ENCODE measurements around the gene PRR13.
"Not testable (repeated sequence)": the region's sequence is repeated elsewhere in the genome, so short reads cannot be mapped to it uniquely, and the experiment has no call there.

Gene PRR13

DNA sequence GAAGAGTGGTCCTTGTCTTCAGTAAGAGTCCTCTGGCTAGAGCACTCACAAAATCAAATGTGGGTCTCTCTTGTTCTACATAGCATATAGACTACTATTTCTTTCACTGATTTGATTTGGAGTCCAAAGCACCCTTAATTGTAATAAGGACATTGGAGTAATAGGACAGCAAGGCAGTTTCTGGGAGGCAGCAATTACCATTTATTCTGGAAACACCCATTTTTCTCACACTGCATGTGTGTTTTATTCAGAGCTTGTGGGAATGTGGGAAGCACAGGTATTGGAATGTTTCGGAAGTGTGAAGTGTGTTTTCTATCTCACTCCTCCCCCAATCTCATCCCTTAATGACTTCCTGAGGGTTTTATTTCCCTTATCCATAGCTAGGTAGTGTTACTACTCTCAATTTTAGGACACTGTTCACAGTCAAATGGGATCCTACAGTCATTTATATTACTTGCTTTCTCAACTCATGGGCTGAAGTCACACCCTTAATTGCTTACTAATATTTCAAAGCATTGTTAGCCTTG is 30.6 kb downstream of the PRR13 start:
- DNase-seq, result no peak

DNA sequence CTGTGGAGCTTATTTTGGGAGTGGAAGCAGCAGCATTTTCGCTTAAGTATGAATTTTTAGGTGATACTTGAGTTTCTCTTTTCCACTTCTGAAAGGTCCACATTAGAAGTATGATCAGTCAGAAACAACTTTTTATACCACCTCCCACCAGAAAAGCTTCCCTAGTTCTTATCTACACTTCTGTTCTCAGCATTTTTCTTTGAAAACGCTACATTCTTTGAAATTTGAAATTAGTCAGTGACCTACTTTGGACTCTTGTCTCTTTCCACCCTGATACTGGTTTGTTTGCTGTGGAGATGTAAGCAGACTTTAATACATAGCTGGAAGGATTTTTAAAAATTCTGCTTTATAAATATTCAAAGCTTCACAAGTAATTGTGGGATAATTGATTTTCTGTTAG is 32.5 kb downstream of the PRR13 start:
- no peak for DNase-seq

DNA sequence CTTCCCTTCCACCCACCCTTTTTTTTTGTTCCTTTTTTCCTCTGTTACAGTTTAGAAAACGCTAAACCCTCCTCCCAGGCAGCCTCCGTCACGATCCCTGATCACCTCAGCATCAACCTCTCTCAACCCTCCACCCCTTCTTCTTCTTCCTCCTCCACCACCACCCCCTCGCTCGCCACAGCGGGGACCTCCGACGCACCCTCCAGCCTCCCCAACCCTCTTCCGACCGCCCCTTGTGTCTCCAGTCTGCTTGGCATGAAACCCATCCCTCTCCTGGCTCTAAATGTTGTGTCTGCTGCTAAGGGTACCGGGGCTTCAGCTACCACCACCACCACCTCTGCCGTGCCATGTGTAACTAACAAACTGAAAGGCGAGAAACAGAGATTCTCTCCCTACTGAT is 33.3 kb downstream of the PRR13 start:
- no peak for DNase-seq

- DNase-seq, result no peak
Measured at GRCh38 chr12:53476769-53477209, 35.3 kb downstream of the PRR13 start.

DNA sequence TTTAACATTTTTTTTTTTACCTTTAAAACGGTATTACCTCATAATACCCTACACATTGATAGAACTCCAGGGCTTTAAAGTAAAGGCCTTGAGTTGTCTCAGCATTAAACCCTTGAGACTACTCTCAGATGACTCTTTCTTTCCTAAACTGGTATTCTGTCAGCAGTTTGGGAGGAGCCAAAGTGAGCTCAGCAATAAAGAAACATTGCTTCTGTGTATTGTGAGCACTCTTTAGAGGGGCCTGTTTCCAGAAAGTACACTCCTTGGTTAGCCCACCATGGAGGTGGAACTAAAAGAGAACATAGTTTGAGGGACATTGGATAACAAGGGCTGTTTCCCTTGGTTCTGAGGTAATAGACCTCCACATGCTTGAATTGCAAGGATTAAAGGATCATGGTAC is 37.3 kb downstream of the PRR13 start:
- DNase-seq, result no peak

DNA sequence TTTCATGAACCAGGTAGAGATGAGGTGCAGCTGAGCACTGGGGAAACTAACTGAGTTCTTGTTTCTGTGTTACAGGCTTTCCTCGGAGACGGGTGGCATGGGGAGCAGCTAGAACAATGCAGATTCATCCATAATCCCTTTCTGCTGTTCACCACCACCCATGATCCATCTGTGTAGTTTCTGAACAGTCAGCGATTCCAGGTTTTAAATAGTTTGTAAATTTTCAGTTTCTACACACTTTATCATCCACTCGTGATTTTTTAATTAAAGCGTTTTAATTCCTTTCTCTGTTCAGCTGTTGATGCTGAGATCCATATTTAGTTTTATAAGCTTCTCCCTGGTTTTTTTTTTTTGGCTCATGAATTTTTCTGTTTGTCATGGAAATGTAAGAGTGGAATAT is 37.8 kb downstream of the PRR13 start:
- no peak for DNase-seq

DNA sequence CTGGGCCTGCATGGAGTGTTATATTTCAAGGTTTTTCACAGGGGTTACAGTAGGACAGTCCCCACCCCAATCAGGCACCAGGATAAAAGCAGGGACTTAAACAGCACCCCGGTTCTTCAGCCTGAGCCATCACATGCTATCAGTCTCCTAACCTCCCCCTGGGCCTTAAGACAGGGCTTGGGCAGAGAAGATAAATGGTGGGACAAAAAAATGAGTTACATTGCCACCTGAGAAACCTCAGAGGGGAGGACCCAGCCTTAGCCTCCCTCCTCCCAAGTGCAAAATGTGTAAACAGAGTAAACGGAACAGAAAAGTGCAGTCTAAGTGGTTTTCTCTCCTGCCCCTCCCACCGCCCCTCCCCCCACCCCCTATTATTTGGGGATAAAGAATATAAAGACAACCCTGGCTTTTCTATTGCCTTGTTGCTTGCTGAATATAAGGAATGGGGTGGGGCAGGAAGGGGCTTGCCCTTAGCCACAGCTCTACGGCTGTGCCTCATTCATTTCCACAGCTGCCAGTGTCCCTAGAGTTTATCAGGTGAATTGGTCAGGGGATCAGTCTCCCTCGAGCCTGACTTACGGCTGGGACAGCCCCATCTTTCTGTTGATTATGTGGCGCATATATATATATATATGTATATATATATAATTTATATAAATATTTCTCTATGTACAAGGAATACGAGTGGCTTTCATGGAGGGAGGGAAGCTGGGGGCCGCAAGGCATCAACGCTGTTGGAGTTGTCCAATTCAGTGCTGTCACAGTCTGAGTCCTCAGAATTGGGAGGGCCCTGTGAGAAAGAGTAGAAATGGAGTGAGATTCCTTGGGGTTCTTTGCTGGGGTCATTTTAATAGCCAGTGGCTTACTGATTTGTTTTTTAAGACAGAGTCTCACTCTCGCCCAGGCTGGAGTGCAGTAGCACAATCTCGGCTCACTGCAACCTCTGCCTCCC is 39.2 kb downstream of the PRR13 start:
- no peak for DNase-seq

DNA sequence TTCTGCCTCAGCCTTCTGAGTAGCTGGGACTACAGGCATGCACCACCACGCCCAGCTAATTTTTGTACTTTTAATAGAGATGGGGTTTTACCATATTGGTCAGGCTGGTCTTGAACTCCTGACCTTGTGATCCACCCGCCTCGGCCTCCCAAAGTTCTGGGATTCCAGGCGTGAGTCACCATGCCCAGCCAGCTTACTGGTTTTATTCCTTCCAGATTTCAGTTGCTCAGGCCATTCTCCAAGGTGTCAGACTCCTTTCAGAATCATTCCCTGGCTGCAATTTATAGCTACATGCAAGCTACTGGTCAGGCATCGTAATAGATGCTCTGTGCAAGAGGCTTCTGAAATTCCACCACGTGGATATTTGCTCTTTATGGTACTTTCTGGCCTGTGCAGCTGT is 39.9 kb downstream of the PRR13 start:
- DNase-seq, result not testable (repeated sequence)

DNA sequence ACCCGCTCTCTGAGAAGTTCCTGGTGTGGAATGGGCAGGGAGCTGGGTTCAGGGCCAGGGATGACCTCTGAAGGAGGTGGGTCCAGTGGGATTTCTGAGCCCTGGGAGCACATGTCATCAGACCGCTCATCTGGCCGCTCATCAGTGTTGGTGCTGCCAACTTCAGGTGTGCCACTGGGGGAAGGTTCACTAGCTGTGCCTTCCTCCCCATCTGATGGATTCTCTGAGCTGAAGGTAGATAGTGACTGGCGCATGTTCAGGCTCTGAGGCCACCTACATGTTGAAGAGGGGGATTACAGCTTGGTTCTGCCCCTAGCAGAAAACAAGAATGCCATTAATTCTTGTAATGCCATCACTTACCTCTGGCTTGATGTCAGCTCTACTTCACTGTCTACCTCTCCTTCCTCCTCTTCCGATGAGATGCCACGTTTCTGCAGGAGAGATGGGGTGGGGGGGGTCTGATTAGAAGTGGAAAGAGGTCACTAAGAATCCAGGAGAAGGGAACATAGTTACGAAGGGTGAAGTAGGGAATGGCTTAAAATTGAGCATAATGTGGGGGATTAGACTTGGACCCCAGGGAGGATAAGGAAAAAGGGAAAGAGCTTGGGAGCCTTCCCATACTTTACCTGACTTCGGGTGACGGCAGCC is 40.5 kb downstream of the PRR13 start:
- no peak for DNase-seq

DNA sequence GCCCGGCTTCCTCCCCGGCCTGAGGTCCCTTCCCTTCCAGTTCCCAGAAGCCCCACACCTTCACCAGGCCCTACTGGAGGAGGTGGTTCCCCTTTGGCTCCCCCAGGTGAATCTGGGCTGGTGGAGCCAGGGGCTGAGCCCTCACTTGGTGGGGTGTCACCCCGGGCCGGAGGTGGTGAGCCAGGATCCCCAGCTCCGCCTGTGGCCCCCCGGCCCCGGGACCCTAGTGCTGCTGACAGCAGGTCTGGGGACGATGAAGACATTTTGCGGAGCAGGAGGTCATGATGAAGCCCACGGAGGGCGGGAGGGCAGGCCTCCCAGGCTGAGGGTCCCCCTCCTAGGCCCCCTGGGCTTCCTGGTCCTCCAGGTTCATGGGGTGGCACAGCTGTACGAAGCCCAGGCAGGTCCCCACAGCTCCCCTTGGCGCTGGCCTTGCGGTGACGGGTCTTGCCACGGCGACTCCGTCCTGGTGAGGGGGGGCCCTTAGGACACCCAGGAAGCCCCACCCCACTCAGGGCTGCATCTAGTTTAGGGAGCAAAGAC is 41.2 kb downstream of the PRR13 start:
- no peak for DNase-seq

DNA sequence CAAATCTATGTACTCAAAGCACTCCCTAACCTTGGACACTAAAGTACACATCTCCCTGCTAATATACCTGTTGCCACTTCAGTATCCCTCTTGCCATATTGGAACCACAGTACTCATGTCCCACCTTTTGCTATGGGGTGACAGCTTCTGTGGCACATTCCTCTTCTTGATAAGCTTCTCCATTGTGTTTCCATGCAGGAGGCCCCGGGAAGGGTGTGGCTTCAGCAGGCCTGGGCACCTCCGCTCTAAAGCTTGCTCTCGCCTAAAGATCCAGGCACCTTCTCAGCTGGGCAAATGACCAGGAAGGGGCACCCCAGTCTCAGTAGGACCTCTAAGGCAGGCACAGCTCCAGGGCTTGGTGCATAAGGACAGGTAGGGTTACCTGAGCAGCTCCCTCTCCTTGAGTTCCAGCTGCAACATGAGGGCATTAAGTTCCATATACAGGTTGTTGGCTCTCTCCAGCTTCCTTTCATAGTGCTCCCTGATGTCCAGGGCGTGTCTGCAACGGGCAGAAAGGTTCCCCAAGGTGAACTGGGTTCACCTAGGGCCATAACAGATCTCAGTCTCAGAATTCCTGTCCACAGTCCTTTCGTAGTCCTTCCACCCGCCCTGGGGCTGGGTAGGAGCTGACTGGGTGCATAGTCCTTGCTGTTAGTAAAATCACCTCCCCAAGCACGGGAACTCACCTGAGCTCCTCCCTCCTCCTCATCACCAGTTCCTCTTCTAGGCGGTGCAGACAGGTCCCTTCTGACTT is 41.9 kb downstream of the PRR13 start:
- DNase-seq, result no peak

DNA sequence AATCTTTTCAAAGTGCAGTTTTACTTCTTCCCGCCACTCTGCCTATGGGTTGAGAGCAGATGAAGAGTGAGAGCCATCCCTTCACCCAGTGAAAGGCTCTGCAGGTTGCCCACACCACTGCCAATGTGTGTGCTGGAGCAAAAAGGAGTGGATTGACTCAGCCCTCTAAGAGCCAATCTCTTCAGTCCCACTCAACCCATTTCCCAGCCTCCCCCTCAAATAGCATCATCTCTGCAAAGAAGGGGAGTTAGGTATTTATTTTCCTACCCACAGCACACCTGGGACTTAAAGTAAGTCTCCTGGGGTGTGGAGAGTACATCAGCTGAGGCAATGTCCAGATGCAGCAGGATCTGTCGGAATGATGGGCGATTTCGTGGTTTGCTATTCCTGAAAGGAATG is 42.4 kb downstream of the PRR13 start:
- no peak for DNase-seq

GRCh38 chr12:53484686-53485575 is 43.4 kb downstream of the PRR13 start:
- no peak for DNase-seq

GRCh38 chr12:53485955-53486735 is 44.6 kb downstream of the PRR13 start:
- no peak for DNase-seq

GRCh38 chr12:53486736-53487487 is 45.4 kb downstream of the PRR13 start:
- DNase-seq, result no peak

DNA sequence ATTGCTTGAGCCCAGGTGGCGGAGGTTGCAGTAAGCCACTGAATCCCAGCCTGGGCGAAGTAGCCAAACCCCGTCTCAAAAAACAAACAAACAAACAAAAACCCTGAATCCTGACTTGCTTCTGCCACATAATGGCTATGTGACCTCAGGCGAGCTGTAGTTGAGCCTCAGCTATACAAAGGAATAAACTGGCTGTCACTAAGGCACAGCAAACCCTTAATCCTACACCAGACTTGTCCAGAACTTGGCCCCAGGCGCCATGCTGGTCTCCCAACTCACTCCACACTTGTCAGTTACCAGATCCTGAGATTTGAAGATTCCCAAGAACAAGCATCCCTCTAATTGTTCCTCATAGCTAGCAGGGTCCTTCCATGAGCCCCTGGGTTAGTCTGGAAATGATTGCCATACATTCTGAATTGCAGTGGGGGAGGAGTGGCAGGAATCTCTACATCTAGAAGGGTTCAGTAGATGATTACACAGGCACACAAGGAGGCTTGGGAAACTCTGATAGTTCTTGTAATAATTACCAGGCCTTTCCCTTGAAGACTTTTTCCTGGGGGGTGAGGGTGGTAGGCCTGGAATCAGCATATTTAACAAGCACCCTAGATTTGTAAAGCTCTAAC is 47.8 kb downstream of the PRR13 start:
- no peak for DNase-seq

GRCh38 chr12:53492188-53492587 is 50.7 kb downstream of the PRR13 start:
- no peak for DNase-seq

DNA sequence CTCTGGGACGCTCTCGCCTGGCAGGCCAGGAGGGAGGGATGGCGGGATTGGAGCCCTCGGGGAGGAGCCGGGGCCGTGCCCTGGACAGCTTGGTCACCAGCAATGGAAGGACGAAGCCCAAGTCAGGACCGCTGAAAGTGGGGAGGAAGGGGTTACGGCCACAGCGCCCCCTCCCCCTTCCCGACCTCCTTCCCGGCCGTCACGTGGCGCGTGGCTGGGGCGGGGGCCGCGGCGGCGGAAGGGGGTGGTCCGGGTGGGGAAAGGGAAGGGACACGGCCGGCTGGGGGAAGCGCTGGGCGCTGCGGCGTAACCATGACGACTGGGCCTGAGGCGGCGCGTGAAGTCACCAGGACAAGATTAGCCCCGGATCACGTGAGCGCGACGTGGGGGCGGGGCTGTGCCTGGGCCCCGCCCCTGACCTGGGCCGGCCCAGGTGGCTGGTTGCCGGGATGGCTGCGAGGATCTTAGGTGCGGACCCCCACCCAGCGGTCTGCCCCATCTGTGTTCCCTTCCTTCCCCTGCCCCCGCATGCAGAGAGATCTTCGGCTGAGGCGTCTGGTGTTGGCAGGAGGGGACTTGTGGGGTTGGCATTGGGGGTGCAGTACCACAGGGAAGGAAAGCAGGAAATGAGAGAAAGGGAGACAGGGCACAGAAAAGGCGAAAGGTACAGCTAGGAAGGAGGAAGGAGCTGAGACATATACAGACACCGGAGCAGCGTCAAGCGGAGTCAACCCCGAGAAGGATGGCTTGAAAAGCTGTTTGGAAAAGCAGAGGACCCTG is 51.5 kb downstream of the PRR13 start:
- peak; percentile 90 for DNase-seq
